ENCODE results near the gene CAMTA1. TPM values are rescaled to one million over a fixed set of nuclear protein-coding genes. Genes with fewer than 3 reads are reported as not detected.

CAMTA1 gene
- polyA plus RNA-seq, 4 donors, result 89.3 to 98.2 (median 92.9) TPM

DNA sequence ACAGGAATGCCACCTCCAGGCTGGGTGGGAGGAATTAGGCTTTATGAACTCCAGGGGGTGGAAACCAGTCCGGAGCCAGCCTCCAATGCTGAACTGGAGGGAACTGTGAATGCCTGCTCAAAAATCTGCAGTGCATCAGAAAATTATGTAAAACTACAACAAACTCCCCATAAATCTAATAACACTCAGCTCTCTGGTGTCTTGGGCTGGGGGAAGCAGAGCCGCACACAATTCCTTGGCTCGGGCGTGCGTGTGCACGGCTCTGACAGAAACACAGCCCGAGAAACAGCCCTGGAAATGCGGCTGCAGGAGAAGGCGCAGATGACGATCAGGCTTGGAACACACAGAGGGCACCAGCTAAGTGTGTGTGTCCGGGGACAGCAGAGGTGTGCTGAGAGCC, 858.3 kb downstream of the CAMTA1 start:
- DNase-seq (ENCODE audit: low read depth in 4 of 4, low spot score in 3 of 4), result no peak

- DNase-seq (ENCODE audit: low read depth in 4 of 4, low spot score in 3 of 4), result no peak
Observed at GRCh38 chr1:7644086-7644485, 858.8 kb downstream of the CAMTA1 start.

GRCh38 chr1:7644961-7645750, 859.9 kb downstream of the CAMTA1 start:
- no peak for DNase-seq (ENCODE audit: low read depth in 4 of 4, low spot score in 3 of 4)

DNA sequence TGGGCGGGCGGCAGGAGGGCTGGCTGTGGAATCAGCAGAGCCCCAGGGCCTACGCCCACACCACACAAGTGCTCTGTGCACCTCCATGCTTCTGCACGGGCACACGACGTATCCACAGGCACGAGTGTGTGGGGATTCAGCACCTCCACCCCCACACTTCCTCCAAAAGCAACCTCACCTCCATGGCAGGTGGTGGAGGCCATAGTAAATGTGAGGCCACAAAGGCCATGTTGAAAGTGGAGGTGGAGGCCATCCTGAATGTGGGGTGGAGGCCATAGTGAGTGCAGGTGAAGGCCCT, 860.4 kb downstream of the CAMTA1 start:
- no peak for DNase-seq (ENCODE audit: low read depth in 4 of 4, low spot score in 3 of 4)

GRCh38 chr1:7646164-7646563, 860.9 kb downstream of the CAMTA1 start:
- DNase-seq (ENCODE audit: low read depth in 4 of 4, low spot score in 3 of 4), result no peak

DNA sequence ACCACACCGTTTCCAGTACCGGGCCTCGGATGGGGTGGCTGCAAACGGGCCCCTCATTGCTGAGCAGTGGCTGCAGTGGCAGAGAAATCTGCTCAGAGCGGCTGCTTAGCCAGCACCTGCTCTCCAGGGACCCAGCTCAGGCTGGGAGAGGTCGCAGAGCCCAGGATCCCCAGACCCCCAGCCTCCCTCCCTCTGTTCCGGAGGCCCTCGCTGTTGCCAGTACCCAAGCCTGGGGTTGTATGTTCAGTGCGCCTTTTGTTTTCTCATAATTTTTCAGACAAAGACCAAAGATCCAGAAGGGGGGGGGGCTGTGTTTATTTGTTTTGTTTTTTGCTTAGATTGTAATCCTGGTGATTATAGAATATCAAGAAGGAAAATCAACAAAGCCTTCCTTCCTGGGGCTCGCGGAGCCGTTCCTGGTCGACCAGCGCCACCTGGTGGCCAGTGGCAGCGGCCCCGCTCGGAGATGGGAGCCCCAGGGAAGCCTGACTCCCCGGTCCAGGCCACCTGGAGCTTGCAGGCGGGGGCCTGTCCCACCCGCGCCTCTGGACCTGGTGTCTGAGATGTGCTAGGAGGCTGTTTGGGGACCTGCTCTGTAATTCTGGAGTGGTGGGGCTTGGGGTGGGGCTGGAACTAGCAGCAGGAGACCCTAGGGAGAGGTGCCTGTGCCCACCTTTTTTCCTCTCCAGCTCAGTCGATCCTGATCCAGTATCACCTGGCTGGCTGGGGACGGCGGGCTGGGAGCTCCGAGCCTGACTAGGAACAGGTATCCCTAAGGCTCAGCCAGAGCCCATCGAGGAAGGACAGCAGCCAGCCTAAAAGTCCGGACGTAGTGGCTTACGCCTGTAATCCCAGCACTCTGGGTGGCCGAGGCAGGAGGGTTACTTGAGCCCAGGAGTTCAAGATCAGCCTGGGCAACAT, 862.0 kb downstream of the CAMTA1 start:
- no peak for DNase-seq (ENCODE audit: low read depth in 4 of 4, low spot score in 3 of 4)

DNA sequence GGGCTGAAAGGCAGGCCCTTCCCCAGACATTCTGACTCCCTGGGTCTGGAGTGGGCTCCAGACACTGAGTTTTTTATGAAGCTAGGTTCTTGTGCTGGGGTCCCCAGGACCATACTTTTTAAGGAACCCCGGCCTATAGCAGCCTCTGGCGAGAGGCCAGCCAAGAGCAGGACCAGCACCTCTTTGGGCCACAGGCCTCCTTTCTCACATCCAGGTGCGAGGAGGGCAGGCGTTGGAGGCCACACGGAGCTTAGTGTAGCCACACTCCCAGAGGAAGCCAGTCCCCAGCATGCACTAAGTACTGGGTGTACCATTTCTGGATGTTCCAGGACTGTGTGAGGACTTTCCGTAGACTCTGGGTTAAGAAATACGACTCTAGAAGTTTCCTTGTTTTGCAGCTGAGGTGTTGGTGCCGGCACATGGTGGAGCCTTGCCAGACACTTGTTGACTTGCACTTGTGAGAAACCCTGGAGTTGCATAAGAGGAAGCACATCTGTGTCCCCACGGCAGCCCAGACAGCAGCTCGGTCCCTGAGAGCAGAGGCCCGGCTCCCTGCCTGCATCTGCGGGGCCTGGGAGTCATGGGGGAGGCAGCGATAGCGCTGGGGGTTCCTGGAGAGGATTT, 863.6 kb downstream of the CAMTA1 start:
- DNase-seq (ENCODE audit: low read depth in 4 of 4, low spot score in 3 of 4), result no peak

GRCh38 chr1:7650801-7651200, 865.5 kb downstream of the CAMTA1 start:
- DNase-seq (ENCODE audit: low read depth in 4 of 4, low spot score in 3 of 4), result no peak

DNA sequence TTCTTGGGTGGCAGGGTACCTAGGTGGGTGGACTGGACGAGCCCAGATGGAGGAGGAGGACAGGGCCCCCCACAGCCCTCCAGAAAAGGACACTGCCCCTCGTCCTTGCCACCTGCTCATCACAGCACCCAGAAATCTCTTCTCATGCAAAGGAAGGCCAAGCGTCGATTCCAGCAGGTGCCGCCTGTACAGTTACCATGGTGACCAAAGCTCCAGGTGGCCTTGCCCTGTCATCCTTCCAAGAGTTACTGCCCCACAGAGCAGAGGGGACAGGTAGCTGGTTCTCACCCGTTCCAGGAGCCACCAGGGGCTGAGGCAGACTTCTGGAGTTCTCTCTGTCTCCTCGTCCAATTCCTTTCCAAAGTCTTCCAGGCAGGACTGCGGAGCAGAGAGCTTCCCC, 865.9 kb downstream of the CAMTA1 start:
- no peak for DNase-seq (ENCODE audit: low read depth in 4 of 4, low spot score in 3 of 4)

DNA sequence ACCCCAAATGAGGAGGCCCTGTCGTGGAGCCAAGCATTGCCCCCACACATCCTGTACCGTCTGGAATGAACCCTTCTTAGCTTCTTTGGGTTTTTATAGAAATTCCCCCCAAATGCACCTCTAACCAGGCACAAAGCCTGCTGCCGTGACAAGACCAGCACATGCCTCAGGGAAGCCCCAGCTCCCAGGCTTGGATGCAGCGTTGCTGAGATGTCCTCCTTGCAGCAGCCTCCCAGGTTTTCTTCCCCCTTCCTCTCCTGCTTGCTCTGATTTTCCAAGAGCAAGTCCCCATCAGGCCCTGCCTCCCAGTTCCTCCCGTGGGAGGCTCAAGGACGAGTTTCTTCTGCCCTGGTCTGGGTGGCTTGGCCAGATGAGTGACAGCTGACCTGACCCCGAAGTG, 866.8 kb downstream of the CAMTA1 start:
- no peak for DNase-seq (ENCODE audit: low read depth in 4 of 4, low spot score in 3 of 4)

GRCh38 chr1:7652515-7653098, 867.4 kb downstream of the CAMTA1 start:
- no peak for DNase-seq (ENCODE audit: low read depth in 4 of 4, low spot score in 3 of 4)

- no peak for DNase-seq (ENCODE audit: low read depth in 4 of 4, low spot score in 3 of 4)
Observed at GRCh38 chr1:7654725-7655124, 869.5 kb downstream of the CAMTA1 start.

- no peak for DNase-seq (ENCODE audit: low read depth in 4 of 4, low spot score in 3 of 4)
Observed at GRCh38 chr1:7655354-7655753, 870.1 kb downstream of the CAMTA1 start.

- no peak for DNase-seq (ENCODE audit: low read depth in 4 of 4, low spot score in 3 of 4)
Observed at GRCh38 chr1:7656557-7657215, 871.4 kb downstream of the CAMTA1 start.

- no peak for DNase-seq (ENCODE audit: low read depth in 4 of 4, low spot score in 3 of 4)
Observed at GRCh38 chr1:7657287-7658016, 872.2 kb downstream of the CAMTA1 start.

DNA sequence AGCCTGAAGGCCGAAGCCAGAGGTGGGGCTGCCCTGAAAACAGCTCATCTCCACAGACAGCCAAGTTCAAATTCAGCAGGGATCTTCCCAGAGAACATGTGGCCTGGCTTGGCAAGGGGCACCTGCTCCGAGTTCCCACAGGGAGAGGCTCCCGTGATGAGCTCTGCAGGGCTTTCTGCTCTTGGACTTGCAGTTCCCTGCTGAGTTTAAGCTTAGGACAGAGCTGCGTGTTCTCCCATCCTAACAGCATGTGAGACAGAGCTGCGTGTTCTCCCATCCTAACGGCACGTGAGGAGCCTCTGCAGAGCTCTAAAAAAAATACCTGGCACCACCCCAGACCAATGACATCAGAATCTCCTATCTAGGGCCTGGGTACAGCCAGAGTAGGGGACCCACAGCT, 872.8 kb downstream of the CAMTA1 start:
- no peak for DNase-seq (ENCODE audit: low read depth in 4 of 4, low spot score in 3 of 4)

- DNase-seq (ENCODE audit: low read depth in 4 of 4, low spot score in 3 of 4), result no peak
Observed at GRCh38 chr1:7659514-7659913, 874.3 kb downstream of the CAMTA1 start.

- DNase-seq (ENCODE audit: low read depth in 4 of 4, low spot score in 3 of 4), result no peak
Observed at GRCh38 chr1:7663451-7664146, 878.3 kb downstream of the CAMTA1 start.

- no peak for DNase-seq (ENCODE audit: low read depth in 4 of 4, low spot score in 3 of 4)
Observed at GRCh38 chr1:7664147-7664892, 879.1 kb downstream of the CAMTA1 start.

Data from right renal pelvis (tissue), 4 donors.